SK-N-SH treated with all-trans-retinoic acid at 6 μM for 48 hours (cell line): ENCODE data around the gene PHF20.
"Not testable (repeated sequence)": the region's sequence is repeated elsewhere in the genome, so short reads cannot be mapped to it uniquely, and the experiment has no call there.

Source experiments
- ATAC-seq: fragments of 200-7000 bp; cut with Tn5 transposase; 3 replicates; pipeline ENCODE4 v1.9.1; 2020; ENCODE audit warnings: mild to moderate bottlenecking, moderate library complexity
- ARNTL ChIP-seq: fragments of 450-650 bp; formaldehyde crosslinking; IDR thresholded peaks from 2 replicates; pipeline ENCODE4 v1.5.0; 2020; ENCODE audit warnings: low read depth, mild to moderate bottlenecking, moderate library complexity, borderline replicate concordance
- ESRRG ChIP-seq: fragments of 250-450 bp; sonication (Bioruptor Pico); IDR thresholded peaks from 2 replicates; pipeline ENCODE4 v1.6.1; 2021; ENCODE audit warnings: mild to moderate bottlenecking
- ISL1 ChIP-seq: fragments of 250-450 bp; sonication (Bioruptor Pico); IDR thresholded peaks from 2 replicates; pipeline ENCODE4 v2.1.2; 2022; ENCODE audit warnings: mild to moderate bottlenecking, moderate library complexity
- OSR1 ChIP-seq: fragments of 250-450 bp; sonication (Bioruptor Pico); IDR thresholded peaks from 2 replicates; pipeline ENCODE4 v1.8.0; 2022; ENCODE audit warnings: moderate library complexity, mild to moderate bottlenecking, inconsistent platforms
- PPARA ChIP-seq: fragments of 250-450 bp; sonication (Bioruptor Pico); IDR thresholded peaks from 2 replicates; pipeline ENCODE4 v1.5.0; 2020; ENCODE audit warnings: mild to moderate bottlenecking, borderline replicate concordance
- RARB ChIP-seq: fragments of 250-450 bp; sonication (Bioruptor Pico); IDR thresholded peaks from 2 replicates; pipeline ENCODE4 v1.8.0; 2021; ENCODE audit warnings: mild to moderate bottlenecking, moderate library complexity
- SNAI2 ChIP-seq: fragments of 250-450 bp; sonication (Bioruptor Pico); IDR thresholded peaks from 2 replicates; pipeline ENCODE4 v1.5.0; 2020; ENCODE audit warnings: mild to moderate bottlenecking, moderate library complexity
- TCF4 ChIP-seq: fragments of 250-450 bp; sonication (Bioruptor Pico); IDR thresholded peaks from 2 replicates; pipeline ENCODE4 v1.8.0; 2021; ENCODE audit warnings: mild to moderate bottlenecking, moderate library complexity, borderline replicate concordance
- TOX ChIP-seq: fragments of 250-450 bp; sonication (Bioruptor Pico); IDR thresholded peaks from 2 replicates; pipeline ENCODE4 v1.8.0; 2021; ENCODE audit warnings: mild to moderate bottlenecking, moderate library complexity, borderline replicate concordance
- ZFP3 ChIP-seq: fragments of 250-450 bp; sonication (Bioruptor Pico); IDR thresholded peaks from 2 replicates; pipeline ENCODE4 v1.5.0; 2020; ENCODE audit warnings: mild to moderate bottlenecking, moderate library complexity
- ZNF565 ChIP-seq: fragments of 450-650 bp; formaldehyde crosslinking; conservative IDR thresholded peaks from 2 replicates; pipeline ENCODE4 v1.5.0; 2020; ENCODE audit warnings: low read depth, mild to moderate bottlenecking, moderate library complexity
- ZNF70 ChIP-seq: fragments of 450-650 bp; formaldehyde crosslinking; IDR thresholded peaks from 2 replicates; pipeline ENCODE4 v1.5.0; 2020; ENCODE audit warnings: mild to moderate bottlenecking, moderate library complexity
- ZNF8 ChIP-seq: fragments of 450-650 bp; formaldehyde crosslinking; IDR thresholded peaks from 2 replicates; pipeline ENCODE4 v1.5.0; 2020; ENCODE audit warnings: mild to moderate bottlenecking, moderate library complexity
- TF ChIP-seq, protein P1 (sequence below): fragments of 250-450 bp; sonication (Bioruptor Pico); IDR thresholded peaks from 2 replicates; pipeline ENCODE4 v1.5.1; 2020; ENCODE audit warnings: low read depth, mild to moderate bottlenecking, moderate library complexity
- TF ChIP-seq, protein P2 (sequence below): fragments of 250-450 bp; sonication (Bioruptor Pico); IDR thresholded peaks from 2 replicates; pipeline ENCODE4 v1.5.0; 2020; ENCODE audit warnings: mild to moderate bottlenecking, moderate library complexity
- TF ChIP-seq, protein P3 (sequence below): fragments of 250-450 bp; sonication (Bioruptor Pico); IDR thresholded peaks from 2 replicates; pipeline ENCODE4 v1.8.0; 2021; ENCODE audit warnings: low read depth, mild to moderate bottlenecking, moderate library complexity, borderline replicate concordance
- TF ChIP-seq, protein P4 (sequence below): fragments of 250-450 bp; sonication (Bioruptor Pico); IDR thresholded peaks from 2 replicates; pipeline ENCODE4 v1.8.0; 2020; ENCODE audit warnings: mild to moderate bottlenecking, moderate library complexity, borderline replicate concordance

PHF20 gene

DNA sequence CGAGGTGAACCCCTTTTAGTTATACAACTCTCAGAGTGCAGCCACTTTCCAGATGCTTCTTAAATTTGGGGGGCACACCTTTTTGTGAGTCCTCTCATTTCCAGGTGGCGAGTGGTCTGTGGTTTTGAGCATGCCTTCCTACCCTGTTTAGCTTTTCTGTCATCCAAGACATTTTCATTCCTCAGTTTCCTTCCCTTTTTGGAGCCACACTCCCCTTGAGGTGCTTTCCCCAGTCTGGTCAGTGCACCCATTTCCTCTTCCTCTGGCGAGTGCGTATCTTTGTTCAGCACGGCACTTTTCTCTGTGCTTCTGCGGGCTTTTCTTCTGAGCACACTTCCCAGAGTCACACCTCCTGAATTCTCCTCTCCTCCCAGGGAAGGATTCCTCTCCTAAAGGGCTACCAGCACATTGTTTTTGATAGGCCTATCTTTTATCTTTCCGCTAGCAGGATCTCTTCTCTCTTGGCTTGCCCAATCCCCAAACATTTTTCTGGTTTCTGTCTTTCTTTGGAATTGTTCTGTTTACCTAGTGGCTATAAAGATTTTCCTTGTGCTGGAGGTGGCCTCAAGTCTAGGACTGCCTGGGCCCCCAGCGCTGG, 1.4 kb downstream of the PHF20 start:
- ATAC-seq, result no peak
- TF ChIP-seq, protein P1, sequence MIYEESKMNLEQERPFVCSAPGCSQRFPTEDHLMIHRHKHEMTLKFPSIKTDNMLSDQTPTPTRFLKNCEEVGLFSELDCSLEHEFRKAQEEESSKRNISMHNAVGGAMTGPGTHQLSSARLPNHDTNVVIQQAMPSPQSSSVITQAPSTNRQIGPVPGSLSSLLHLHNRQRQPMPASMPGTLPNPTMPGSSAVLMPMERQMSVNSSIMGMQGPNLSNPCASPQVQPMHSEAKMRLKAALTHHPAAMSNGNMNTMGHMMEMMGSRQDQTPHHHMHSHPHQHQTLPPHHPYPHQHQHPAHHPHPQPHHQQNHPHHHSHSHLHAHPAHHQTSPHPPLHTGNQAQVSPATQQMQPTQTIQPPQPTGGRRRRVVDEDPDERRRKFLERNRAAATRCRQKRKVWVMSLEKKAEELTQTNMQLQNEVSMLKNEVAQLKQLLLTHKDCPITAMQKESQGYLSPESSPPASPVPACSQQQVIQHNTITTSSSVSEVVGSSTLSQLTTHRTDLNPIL, result no peak
- no peak for TF ChIP-seq RARB (CRISPR knock-in tag)
- no peak for TF ChIP-seq ZNF70
- no peak for TF ChIP-seq ZNF8
- TF ChIP-seq, protein P2, sequence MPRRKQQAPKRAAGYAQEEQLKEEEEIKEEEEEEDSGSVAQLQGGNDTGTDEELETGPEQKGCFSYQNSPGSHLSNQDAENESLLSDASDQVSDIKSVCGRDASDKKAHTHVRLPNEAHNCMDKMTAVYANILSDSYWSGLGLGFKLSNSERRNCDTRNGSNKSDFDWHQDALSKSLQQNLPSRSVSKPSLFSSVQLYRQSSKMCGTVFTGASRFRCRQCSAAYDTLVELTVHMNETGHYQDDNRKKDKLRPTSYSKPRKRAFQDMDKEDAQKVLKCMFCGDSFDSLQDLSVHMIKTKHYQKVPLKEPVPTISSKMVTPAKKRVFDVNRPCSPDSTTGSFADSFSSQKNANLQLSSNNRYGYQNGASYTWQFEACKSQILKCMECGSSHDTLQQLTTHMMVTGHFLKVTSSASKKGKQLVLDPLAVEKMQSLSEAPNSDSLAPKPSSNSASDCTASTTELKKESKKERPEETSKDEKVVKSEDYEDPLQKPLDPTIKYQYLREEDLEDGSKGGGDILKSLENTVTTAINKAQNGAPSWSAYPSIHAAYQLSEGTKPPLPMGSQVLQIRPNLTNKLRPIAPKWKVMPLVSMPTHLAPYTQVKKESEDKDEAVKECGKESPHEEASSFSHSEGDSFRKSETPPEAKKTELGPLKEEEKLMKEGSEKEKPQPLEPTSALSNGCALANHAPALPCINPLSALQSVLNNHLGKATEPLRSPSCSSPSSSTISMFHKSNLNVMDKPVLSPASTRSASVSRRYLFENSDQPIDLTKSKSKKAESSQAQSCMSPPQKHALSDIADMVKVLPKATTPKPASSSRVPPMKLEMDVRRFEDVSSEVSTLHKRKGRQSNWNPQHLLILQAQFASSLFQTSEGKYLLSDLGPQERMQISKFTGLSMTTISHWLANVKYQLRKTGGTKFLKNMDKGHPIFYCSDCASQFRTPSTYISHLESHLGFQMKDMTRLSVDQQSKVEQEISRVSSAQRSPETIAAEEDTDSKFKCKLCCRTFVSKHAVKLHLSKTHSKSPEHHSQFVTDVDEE, result no peak
- TF ChIP-seq SNAI2 (CRISPR knock-in tag), result no peak
- TF ChIP-seq ZFP3 (CRISPR knock-in tag), result no peak
- TF ChIP-seq, protein P3, sequence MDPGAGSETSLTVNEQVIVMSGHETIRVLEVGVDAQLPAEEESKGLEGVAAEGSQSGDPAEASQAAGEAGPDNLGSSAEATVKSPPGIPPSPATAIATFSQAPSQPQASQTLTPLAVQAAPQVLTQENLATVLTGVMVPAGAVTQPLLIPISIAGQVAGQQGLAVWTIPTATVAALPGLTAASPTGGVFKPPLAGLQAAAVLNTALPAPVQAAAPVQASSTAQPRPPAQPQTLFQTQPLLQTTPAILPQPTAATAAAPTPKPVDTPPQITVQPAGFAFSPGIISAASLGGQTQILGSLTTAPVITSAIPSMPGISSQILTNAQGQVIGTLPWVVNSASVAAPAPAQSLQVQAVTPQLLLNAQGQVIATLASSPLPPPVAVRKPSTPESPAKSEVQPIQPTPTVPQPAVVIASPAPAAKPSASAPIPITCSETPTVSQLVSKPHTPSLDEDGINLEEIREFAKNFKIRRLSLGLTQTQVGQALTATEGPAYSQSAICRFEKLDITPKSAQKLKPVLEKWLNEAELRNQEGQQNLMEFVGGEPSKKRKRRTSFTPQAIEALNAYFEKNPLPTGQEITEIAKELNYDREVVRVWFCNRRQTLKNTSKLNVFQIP (CRISPR knock-in tag), result no peak
- TF ChIP-seq ESRRG (CRISPR knock-in tag), result no peak
- TF ChIP-seq ISL1 (CRISPR knock-in tag), result no peak
- TF ChIP-seq PPARA (CRISPR knock-in tag), result no peak
- TF ChIP-seq ARNTL, result no peak

DNA sequence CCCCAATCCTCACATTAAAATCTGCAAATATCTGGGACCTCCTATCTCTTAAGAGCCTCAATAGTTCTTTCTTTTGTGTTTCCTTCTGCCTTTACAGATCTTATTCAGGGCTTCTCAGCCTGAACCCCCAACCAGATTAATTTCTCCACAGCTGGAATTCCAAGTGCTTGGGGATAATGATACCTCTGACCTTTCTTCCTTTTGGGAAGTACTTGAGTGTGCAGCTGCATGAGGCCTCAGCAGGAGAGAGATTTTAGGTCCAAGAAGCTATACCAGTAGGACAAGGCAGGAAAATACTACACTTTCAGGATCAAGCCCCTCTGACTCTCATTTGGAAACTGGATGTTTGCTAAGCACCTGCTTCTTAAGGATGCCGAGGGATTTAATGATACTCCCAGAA, 2.6 kb downstream of the PHF20 start:
- TF ChIP-seq RARB (CRISPR knock-in tag), result no peak
- no peak for TF ChIP-seq ZNF565 (CRISPR knock-in tag)
- no peak for TF ChIP-seq ESRRG (CRISPR knock-in tag)
- TF ChIP-seq SNAI2 (CRISPR knock-in tag), result no peak
- TF ChIP-seq TOX, result no peak
- TF ChIP-seq, protein P1, result no peak
- TF ChIP-seq TCF4 (CRISPR knock-in tag), result no peak
- no peak for TF ChIP-seq OSR1 (CRISPR knock-in tag)
- TF ChIP-seq ZFP3 (CRISPR knock-in tag), result no peak
- TF ChIP-seq, protein P4, sequence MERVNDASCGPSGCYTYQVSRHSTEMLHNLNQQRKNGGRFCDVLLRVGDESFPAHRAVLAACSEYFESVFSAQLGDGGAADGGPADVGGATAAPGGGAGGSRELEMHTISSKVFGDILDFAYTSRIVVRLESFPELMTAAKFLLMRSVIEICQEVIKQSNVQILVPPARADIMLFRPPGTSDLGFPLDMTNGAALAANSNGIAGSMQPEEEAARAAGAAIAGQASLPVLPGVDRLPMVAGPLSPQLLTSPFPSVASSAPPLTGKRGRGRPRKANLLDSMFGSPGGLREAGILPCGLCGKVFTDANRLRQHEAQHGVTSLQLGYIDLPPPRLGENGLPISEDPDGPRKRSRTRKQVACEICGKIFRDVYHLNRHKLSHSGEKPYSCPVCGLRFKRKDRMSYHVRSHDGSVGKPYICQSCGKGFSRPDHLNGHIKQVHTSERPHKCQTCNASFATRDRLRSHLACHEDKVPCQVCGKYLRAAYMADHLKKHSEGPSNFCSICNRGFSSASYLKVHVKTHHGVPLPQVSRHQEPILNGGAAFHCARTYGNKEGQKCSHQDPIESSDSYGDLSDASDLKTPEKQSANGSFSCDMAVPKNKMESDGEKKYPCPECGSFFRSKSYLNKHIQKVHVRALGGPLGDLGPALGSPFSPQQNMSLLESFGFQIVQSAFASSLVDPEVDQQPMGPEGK, result no peak
- TF ChIP-seq PPARA (CRISPR knock-in tag), result no peak
- no peak for TF ChIP-seq ISL1 (CRISPR knock-in tag)
- no peak for ATAC-seq

DNA sequence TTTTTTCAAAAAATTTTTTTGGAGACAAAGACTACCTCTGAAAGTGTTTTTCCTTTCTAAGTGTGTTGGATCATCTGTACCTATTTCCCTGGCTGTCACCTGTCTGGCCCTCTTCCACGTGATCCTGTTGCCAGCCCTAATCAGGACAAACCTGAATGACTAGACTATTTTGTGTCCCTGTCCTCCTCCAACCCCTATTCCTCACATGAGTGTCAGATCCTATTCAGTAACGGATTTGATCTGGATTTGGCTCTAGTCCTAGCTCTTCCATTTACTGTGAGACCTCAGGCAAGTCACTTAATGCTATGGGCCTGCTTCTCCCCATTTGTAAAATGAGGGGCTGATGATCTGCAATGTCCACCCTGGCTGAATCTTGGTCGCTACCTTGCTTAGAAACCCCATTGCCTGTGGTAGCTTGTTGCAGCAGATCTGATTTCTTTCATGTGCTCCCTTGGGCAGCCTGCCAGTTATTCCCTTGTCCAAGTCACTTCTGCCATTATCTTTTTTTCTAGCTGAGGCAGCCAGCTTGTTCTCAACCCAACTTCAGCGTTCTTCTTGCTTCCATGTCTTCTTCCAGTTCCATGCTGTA, 4.8 kb downstream of the PHF20 start:
- TF ChIP-seq SNAI2 (CRISPR knock-in tag) (no peak), RARB (CRISPR knock-in tag) (no peak), ZNF565 (CRISPR knock-in tag) (no peak), TCF4 (CRISPR knock-in tag) (no peak), OSR1 (CRISPR knock-in tag) (no peak)
- no peak for ATAC-seq

DNA sequence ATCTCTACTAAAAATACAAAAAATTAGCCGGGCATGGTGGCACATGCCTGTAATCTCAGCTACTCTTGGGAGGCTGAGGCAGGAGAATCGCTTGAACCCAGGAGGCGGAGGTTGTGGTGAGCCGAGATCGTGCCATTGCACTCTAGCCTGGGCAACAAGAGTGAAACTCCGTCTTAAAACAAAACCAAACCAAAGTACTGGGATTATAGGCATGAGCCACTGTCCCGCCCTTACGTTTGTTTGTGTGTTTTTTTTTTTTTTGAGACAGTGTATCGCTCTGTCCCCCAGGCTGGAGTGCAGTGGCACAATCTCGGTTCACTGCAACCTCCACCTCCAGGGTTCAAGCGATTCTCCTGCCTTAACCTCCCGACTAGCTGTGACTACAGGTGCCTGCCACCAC, 12.0 kb downstream of the PHF20 start:
- not testable (repeated sequence) for ATAC-seq

DNA sequence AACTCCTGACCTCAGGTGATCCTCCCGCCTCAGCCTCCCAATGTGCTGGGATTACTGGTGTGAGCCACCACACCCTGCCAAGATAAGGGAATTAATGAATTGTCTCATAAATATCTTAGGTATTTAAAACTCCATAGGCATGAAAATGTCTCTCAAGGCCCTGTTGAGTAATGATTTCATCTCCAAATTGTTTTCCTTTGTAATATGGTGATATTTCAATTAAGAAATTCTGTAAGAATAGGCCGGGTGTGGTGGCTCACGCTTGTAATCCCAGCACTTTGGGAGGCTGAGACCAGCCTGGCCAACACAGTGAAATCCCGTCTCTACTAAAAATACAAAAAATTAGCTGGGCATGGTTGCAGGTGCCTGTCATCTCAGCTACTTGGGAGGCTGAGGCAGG, 13.7 kb downstream of the PHF20 start:
- not testable (repeated sequence) for ATAC-seq
